T-helper 1 cell treated with Interleukin-12 subunit alpha and Interleukin-12 subunit beta and Interleukin-4 antibody, amounts not matched to agents 30 μg/mL and 1 μg/mL, for 36 hours (primary cell): ENCODE results near the gene ARID4A.

Experiments
- H3K27ac Mint-ChIP-seq: one replicate; pipeline ENCODE4 v1.8.0; 2021; ENCODE audit warnings: mild to moderate bottlenecking, mixed read lengths
- H3K27me3 Mint-ChIP-seq: one replicate; pipeline ENCODE4 v1.8.0; 2021; ENCODE audit warnings: low read depth, mixed read lengths
- H3K36me3 Mint-ChIP-seq: one replicate; pipeline ENCODE4 v1.8.0; 2021; ENCODE audit warnings: low read depth, mixed read lengths
- H3K4me1 Mint-ChIP-seq: one replicate; pipeline ENCODE4 v1.8.0; 2021; ENCODE audit warnings: low read depth, mixed read lengths
- H3K4me3 Mint-ChIP-seq: one replicate; pipeline ENCODE4 v1.8.0; 2021; ENCODE audit warnings: mild to moderate bottlenecking, moderate library complexity, mixed read lengths
- H3K9me3 Mint-ChIP-seq: one replicate; pipeline ENCODE4 v1.8.0; 2021; ENCODE audit warnings: mixed read lengths

The ARID4A gene

DNA sequence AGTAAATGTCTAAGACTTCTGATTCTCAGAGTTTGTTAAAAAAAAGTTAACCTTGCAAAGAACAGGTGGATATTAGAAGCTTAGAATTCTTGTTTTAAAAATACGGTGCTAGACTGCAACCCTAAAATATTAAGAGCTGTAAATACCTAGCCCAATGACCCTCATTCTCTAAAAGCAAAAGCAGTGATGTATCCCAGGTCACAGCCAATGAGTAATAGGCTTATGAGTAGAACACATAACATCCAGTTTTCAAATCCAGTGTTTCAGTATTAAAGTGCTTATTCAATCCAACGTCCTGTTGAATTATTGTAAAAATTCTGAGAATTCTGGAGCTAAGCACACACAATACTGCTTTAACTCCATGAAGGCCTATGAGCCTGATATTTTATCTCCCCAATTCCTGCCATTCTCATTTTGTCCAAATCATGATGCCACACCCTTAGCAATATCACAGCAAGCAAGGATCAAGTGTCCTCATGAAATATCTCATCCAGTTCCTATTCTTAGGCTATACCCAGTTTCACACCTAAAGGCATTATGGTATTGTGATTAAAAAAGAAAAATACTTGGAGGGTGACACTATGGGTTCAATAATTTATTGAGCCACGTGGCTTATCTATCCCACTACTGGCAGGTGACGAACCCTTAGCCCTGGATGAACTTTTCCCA lies 15.3 kb upstream of the ARID4A start:
- H3K4me3 Mint-ChIP-seq = peak overlapping the region; percentile 2
- peaks cover 44% of the 10 kb centered on the region for H3K4me1 Mint-ChIP-seq
- peak overlapping the region; percentile 27 for H3K27ac Mint-ChIP-seq
- peaks cover 44% of the 10 kb centered on the region for H3K36me3 Mint-ChIP-seq
- no peaks in the 10 kb centered on the region for H3K27me3 Mint-ChIP-seq
- no peaks in the 10 kb centered on the region for H3K9me3 Mint-ChIP-seq

DNA sequence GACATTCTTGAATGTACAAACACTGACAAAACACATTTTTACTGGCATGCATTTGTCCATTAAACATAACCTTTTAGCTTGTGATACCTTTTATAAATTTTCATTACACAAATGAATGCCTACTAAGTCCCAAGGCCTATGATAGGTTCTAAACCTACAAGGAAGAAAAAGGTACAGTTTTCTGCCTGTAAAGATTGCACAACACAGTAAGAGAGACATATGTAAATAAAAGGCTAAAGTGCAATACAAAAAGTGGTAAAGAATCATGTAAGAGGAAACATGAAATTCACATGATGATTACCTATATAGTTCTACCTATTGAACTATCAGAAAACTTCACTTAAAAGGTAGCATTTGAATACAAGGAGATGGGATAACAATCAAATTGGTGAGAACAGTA lies 14.6 kb upstream of the ARID4A start:
- H3K4me1 Mint-ChIP-seq = peaks cover 47% of the 10 kb centered on the region
- no peaks in the 10 kb centered on the region for H3K9me3 Mint-ChIP-seq
- H3K27me3 Mint-ChIP-seq = no peaks in the 10 kb centered on the region
- H3K36me3 Mint-ChIP-seq = peaks cover 49% of the 10 kb centered on the region
- no peak overlapping the region for H3K4me3 Mint-ChIP-seq
- no peak overlapping the region for H3K27ac Mint-ChIP-seq

DNA sequence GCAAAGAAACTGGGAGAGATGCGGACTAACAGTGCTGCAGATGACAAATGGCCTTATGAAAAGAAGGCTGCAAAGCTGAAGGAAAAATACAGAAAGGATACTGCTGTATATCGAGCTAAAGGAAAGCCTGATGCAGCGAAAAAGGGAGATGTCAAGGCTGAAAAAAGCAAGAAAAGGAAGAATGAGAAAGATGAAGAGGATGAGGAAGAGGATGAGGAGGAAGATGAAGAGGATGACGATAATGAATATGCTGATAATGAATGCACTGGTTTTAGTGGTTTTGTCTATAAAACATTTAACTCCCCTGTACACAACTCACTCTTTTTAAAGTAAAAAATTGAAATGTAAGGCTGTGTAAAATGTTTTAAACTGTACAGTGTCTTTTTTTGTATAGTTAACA lies 13.2 kb upstream of the ARID4A start:
- Mint-ChIP-seq H3K27ac (peak overlapping the region; percentile 16), H3K4me3 (no peak overlapping the region), H3K36me3 (peaks cover 53% of the 10 kb centered on the region)

DNA sequence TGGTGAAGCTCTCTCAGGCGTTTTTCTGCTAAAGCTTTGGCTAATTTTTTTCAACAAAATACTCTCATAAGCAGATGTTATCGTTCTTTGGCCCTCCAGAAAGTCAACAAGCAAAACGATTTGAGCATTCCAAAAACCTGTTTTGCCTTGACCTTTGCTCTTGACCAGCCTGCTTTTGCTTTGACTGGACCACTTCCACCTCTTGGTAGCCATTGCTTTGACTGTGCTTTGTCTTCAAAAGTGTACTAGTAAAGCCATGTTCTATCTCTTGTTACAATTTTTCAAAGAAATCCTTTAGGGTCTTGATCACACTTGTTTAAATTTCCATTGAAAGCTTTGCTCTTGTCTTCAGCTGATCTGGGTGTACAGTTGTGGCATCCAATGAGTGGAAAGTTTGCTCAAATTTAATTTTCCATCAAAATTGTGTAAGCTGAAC lies 10.7 kb upstream of the ARID4A start:
- peaks cover 38% of the 10 kb centered on the region for H3K4me1 Mint-ChIP-seq
- peaks cover 56% of the 10 kb centered on the region for H3K36me3 Mint-ChIP-seq

More for the DNA sequence above, 13.2 kb upstream of the ARID4A start:
- H3K4me1 Mint-ChIP-seq = peaks cover 49% of the 10 kb centered on the region
- no peaks in the 10 kb centered on the region for H3K9me3 Mint-ChIP-seq
- H3K27me3 Mint-ChIP-seq = no peaks in the 10 kb centered on the region

DNA sequence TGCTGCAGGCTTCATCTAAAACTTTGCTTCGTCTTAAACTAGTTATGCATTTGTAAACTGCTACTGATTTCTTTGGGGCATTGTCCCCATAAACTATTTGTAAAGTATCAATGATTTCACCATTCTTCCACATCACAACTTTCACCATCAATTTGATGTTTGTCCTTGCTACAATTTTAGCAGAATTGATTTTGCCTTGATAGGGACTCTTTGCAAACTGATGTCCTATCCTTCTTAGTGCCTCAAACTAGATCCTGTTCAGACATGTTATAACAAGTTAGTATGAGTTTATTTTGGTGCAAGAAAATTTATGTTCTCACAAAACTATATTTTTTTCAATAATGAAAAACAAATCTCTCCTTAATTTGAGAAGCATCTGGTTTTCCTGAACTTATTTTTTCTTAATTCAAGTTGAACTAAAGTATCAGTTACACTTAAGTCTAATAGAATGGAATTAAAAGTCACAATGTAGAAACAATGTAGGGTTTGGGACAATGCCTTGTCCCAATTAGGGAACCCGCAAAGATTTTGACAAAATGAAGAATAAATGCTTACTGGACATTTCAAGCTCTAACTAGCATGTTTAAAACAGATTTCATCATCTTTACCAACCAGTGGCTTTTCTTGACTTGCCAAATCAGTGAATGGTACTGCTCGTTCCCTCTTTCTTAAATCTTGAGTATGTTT lies 10.1 kb upstream of the ARID4A start:
- no peak overlapping the region for H3K27ac Mint-ChIP-seq
- H3K27me3 Mint-ChIP-seq = no peaks in the 10 kb centered on the region
- peaks cover 57% of the 10 kb centered on the region for H3K36me3 Mint-ChIP-seq
- H3K4me3 Mint-ChIP-seq = no peak overlapping the region
- peaks cover 37% of the 10 kb centered on the region for H3K4me1 Mint-ChIP-seq
- H3K9me3 Mint-ChIP-seq = no peaks in the 10 kb centered on the region

More for the DNA sequence above, 10.7 kb upstream of the ARID4A start:
- Mint-ChIP-seq H3K9me3 (no peaks in the 10 kb centered on the region), H3K27ac (no peak overlapping the region), H3K4me3 (no peak overlapping the region), H3K27me3 (no peaks in the 10 kb centered on the region)

DNA sequence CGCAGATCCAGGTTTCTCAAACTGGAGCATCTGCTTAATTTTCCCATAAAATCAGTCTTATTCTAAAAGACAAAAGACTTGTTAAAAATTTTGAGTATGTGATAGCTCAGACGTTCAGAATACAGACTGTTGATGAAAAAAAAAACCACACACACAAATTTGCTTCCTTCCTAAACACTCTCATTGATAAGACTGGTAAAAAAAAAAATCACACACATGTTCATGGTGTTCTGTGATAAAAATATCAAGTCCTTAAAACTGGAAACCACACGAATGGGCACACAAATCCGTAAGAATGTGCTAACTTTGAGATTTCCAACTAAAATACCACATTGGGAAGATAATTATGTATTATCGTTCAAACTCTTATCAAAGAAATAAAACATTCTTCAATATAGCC lies 6.7 kb upstream of the ARID4A start:
- no peak overlapping the region for H3K27ac Mint-ChIP-seq

DNA sequence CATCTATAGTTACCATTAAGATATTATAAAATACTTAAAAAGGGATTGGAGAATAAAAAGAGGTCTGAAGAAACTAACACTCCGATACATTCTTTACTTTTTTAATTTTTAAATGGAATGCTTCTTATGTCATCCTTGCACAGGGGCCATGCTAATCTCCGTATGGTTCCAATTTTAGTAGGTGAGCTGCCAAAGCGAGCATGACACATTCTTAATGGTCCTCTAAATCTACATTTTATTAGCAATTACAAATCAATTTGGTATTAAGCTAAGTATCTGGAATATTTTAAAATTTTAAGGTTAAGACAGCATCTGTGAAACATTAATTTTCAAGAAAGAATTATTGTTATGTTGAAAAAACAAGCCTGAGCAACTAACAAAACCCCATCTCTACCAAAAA lies 6.2 kb upstream of the ARID4A start:
- peaks cover 48% of the 10 kb centered on the region for H3K36me3 Mint-ChIP-seq
- H3K27me3 Mint-ChIP-seq = no peaks in the 10 kb centered on the region
- no peaks in the 10 kb centered on the region for H3K9me3 Mint-ChIP-seq
- no peak overlapping the region for H3K27ac Mint-ChIP-seq
- H3K4me3 Mint-ChIP-seq = no peak overlapping the region
- H3K4me1 Mint-ChIP-seq = peaks cover 42% of the 10 kb centered on the region

More for the DNA sequence above, 6.7 kb upstream of the ARID4A start:
- no peak overlapping the region for H3K4me3 Mint-ChIP-seq
- H3K27me3 Mint-ChIP-seq = no peaks in the 10 kb centered on the region
- H3K4me1 Mint-ChIP-seq = peaks cover 39% of the 10 kb centered on the region
- peaks cover 48% of the 10 kb centered on the region for H3K36me3 Mint-ChIP-seq
- no peaks in the 10 kb centered on the region for H3K9me3 Mint-ChIP-seq

DNA sequence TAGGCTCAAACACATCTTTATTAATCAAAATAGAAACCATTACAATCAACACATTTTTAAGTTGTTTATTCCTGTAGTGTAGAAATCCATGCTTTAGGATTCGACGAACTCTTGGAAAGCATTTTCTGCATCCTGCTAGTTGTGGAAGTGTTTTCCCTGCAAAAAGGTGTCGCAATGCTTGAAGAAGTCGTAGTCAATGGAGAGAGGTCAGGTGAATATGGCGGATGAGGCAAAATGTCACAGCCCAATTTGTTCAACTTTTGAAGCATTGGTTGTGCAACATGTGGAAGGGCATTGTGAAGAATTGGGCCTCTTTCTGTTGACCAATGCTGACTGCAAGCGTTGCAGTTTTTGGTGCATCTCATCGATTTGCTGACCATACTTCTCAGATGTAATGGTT lies 4.2 kb upstream of the ARID4A start:
- H3K4me3 Mint-ChIP-seq = no peak overlapping the region
- no peaks in the 10 kb centered on the region for H3K27me3 Mint-ChIP-seq
- no peak overlapping the region for H3K27ac Mint-ChIP-seq
- peaks cover 34% of the 10 kb centered on the region for H3K36me3 Mint-ChIP-seq
- no peaks in the 10 kb centered on the region for H3K9me3 Mint-ChIP-seq
- H3K4me1 Mint-ChIP-seq = peaks cover 32% of the 10 kb centered on the region

DNA sequence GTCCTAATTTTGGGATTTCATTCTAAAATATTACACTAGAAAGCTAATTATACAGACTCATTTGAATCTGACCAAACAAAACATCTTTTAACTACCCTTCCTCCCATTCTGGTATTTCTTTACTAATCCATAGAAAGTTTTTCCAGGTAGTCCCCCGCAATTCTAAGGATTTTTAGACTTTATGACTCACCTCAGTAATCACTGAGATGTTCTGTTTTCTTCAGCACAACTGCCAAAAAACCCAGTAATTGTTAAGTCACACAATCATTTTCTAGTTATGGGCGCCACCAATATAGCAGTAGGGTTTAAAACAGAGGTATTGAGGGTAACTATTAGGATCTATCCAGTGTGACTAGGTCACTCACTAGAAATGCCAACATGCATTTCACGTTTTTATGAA lies 1.6 kb upstream of the ARID4A start:
- H3K4me1 Mint-ChIP-seq = peaks cover 33% of the 10 kb centered on the region
- no peak overlapping the region for H3K4me3 Mint-ChIP-seq
- H3K9me3 Mint-ChIP-seq = no peaks in the 10 kb centered on the region
- H3K27me3 Mint-ChIP-seq = no peaks in the 10 kb centered on the region
- H3K36me3 Mint-ChIP-seq = peaks cover 30% of the 10 kb centered on the region
- H3K27ac Mint-ChIP-seq = no peak overlapping the region

DNA sequence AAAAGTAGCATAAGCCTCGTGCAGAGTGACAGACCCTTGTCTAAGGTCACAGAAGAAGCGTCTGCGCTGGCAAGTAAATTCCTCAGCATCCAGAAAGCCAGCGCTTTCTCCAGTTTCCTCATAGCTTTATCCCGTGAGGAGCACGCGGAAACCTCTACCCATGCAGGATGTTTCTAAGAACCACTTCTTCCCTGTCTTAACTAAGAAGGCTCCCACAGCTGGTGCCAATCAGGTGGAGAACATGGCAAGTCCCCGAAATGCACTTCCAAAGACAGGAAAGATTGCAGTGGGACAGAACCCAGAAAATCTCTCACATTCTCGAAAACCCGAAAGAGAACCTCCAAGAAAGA lies 968 bp upstream of the ARID4A start:
- H3K27me3 Mint-ChIP-seq = no peaks in the 10 kb centered on the region
- H3K4me3 Mint-ChIP-seq = no peak overlapping the region
- no peak overlapping the region for H3K27ac Mint-ChIP-seq
- no peaks in the 10 kb centered on the region for H3K9me3 Mint-ChIP-seq
- H3K36me3 Mint-ChIP-seq = peaks cover 29% of the 10 kb centered on the region
- H3K4me1 Mint-ChIP-seq = peaks cover 32% of the 10 kb centered on the region

DNA sequence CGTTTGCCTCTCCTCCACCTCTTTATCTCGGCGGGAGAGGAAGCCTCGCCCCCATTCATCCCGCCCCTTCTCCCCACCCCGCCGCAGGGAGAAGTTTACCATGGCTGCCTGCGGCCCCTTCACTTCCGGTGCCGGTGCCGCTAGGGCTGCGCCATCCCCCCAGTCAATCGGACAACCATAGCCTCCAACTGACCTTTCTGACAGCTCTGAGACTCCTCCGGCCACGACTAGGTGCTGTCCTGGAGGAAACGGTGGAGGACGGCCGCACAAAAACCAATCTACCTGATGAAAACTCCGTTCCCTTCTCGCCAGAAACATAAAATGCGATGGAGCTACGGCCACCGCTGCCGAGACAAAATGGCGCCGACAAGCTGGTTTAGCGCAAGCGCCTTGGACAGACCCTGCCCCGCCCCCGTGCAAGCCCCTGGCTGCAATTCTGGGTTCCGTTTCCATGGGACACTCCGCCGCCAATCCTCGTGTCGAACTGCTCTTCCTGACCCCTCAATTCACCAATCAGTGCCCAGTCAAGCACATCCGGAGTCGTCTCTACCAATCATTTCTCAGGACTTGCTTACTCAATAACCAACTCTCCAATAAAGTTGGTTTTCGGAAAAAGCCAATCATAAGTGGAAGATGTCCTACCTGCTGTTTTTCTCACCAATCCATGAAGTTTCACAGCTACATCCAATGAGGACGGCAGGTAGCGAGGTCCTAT lies 436 bp upstream of the ARID4A start:
- H3K4me1 Mint-ChIP-seq = peaks cover 29% of the 10 kb centered on the region
- H3K27ac Mint-ChIP-seq = no peak overlapping the region
- no peaks in the 10 kb centered on the region for H3K9me3 Mint-ChIP-seq
- no peak overlapping the region for H3K4me3 Mint-ChIP-seq
- no peaks in the 10 kb centered on the region for H3K27me3 Mint-ChIP-seq
- H3K36me3 Mint-ChIP-seq = peaks cover 24% of the 10 kb centered on the region

DNA sequence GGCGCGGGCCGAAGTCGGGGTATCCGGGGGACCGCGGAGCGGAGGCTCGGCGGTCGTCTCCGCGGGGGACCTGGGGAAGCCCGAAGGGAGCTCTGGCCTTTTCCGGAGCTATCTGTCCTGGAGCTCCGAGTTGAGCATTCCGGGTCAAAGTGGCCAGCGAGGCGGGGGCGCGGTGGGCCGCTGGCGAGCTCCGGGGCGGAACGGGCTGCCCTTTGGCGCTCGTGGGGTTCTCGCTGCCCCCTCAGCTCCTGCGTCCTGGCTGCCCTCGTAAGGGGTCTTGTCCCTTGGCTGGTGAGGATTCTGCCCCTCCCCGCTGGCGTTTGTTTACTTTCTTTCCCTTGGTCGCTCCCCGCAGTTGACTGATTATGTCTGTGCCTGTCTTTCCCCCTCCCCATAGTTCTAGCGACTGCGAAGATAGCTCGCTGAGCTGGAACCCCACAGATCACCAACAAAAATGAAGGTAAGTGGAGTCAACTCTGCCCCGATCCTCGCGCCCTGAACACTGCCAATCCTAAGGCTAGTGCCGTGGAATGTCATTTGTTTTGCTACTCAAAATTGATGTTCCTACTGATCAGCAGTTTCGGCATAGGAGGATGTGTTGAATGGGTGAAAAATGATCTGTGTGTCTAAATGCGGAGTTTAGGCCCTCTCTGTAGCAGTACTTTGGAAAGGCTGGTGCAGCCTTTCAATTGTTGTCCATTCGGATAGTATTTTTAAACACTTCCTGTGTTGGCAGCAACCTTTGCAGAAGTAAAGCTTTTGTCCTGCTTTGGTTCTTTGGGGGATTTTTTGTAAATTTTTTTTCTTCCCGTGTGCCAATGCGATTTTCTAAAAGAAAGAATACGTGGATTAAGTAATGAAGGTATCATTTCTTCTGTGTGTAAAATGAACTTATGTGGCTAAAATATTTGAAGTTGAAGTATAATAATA lies 1.3 kb downstream of the ARID4A start:
- Mint-ChIP-seq H3K4me1 (peaks cover 26% of the 10 kb centered on the region), H3K27ac (peak overlapping the region; percentile 89), H3K4me3 (peak overlapping the region; percentile 97)

DNA sequence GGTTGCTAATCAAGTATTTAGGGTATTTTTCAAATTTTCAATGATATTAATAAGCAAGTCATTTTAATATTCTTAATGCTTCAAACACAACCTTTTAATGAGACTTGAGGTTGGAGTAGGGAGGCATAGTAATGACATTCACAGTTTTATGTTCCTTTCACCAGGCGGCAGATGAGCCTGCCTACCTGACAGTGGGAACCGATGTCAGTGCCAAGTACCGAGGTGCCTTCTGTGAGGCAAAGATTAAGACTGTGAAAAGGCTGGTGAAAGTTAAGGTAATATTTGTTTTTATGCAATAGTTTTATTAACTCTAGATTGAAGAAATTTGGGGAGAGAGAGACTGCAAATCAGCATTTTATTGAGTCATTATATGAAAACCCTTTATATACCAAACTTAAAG lies 3.1 kb downstream of the ARID4A start:
- Mint-ChIP-seq H3K4me1 (peaks cover 19% of the 10 kb centered on the region), H3K27me3 (no peaks in the 10 kb centered on the region), H3K9me3 (no peaks in the 10 kb centered on the region), H3K36me3 (peaks cover 23% of the 10 kb centered on the region), H3K4me3 (no peak overlapping the region), H3K27ac (no peak overlapping the region)

More for the DNA sequence above, 1.3 kb downstream of the ARID4A start:
- Mint-ChIP-seq H3K9me3 (no peaks in the 10 kb centered on the region), H3K27me3 (no peaks in the 10 kb centered on the region), H3K36me3 (peaks cover 24% of the 10 kb centered on the region)

DNA sequence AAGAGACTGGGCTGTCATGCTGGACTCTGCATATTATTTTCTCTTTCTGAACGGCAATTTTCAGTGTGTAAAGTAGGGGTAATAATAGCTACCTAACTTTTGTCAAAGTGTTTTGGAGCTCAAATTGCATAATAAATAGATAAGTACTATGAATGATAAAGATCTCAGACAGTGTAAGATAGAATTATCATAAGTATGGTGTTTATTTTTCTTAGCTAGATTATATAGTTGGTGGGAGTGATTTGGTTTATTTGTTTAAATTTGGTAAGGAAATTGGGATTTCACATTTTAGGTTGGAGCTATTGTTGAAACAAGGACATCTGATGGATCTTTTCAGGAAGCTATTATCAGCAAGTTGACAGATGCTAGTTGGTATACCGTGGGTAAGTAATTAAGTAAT lies 7.4 kb downstream of the ARID4A start:
- Mint-ChIP-seq H3K27ac (no peak overlapping the region), H3K4me1 (peaks cover 13% of the 10 kb centered on the region), H3K4me3 (no peak overlapping the region), H3K36me3 (peaks cover 31% of the 10 kb centered on the region), H3K27me3 (no peaks in the 10 kb centered on the region), H3K9me3 (no peaks in the 10 kb centered on the region)
